ENCODE measurements around the gene ASTL. TPM values are rescaled to one million over a fixed set of nuclear protein-coding genes. Genes with fewer than 3 reads are reported as not detected.

Gene ASTL
- total RNA-seq, 1 experiment from 2014 or later: 0.34 TPM

DNA sequence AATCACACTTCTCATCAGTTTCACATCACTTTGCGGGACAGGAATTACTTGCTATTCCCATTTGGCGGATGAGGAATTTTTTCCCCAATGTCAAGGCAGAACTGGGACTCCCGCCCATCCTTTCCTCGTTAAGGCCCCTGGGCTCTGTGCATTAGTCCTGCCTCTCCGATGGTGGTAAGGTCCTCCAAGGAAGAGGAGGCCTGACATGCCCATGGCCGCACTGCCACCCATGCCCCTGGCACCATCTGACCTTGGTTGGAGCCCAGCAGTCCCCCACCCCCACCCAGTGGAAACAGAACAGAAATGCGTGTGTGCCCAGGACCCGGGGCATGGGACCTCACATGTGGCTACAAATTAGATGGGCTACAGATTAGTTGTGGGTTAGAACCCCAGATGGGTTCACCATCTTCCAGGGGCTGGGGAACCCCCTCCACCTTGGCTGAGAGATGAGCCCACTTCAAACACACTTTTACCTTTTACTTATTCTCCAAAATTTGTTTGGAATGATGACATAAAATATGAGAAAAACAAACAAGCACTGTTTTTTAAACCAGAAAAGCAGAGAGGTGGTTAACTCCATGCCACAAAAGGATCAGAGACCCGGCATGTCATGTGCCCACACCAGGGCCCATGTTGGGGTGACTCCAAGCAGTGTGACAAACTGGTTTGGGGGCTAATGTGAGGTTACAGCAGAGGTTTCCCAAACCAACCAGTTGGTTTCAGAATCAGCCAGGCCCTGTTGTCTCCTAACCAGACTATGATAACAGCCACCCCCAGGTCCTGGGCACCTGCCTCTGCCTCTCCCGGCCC lies 17.9 kb upstream of the ASTL start:
- BruUV-seq (replicated peaks): no TSS peak
- DNase-seq (ENCODE audit: low read depth, low spot score): no peak
- Histone ChIP-seq H2AFZ (ENCODE audit: low read depth, low read length, poor library complexity, severe bottlenecking) (no peak overlapping the region), H3K9ac (ENCODE audit: low read length) (no peak overlapping the region), H3K27ac (ENCODE audit: low read depth, low read length) (no peak overlapping the region), H4K20me1 (ENCODE audit: insufficient read depth) (no peaks in the 10 kb centered on the region), H3K4me1 (ENCODE audit: control insufficient read depth in 1 of 2, insufficient read depth in 2 of 2, low read length in 2 of 2) (no peaks in the 10 kb centered on the region), H3K4me3 (replicated peaks in 1 of 2; ENCODE audit: low read depth in 1 of 2, low read length in 2 of 2) (no peak overlapping the region), H3K4me2 (ENCODE audit: low read length) (no peak overlapping the region), H3K36me3 (ENCODE audit: control insufficient read depth in 1 of 2, insufficient read depth in 2 of 2, low read length in 2 of 2) (no peaks in the 10 kb centered on the region), H3K9me3 (ENCODE audit: control insufficient read depth in 1 of 2, insufficient read depth in 1 of 2, low read depth in 1 of 2, low read length in 2 of 2) (no peaks in the 10 kb centered on the region), H3K9me2 (ENCODE audit: insufficient read depth) (no peaks in the 10 kb centered on the region), H3K79me2 (ENCODE audit: insufficient read depth, low read length) (no peaks in the 10 kb centered on the region), H3K27me3 (ENCODE audit: insufficient read depth, low read length) (no peaks in the 10 kb centered on the region)
- ChIA-PET RAD21 (ENCODE audit: low non-redundant PET in 1 of 2, low total read pairs in 2 of 2, uncharacterized antibody in 2 of 2, unreplicated experiment in 2 of 2) (no interaction called here), POLR2A (no interaction called here), CTCF (no interaction called here)
- TF ChIP-seq JUND (IDR thresholded peaks at IDR 0.05) (no peak), CEBPB (IDR thresholded peaks at IDR 0.05; ENCODE audit: low read depth) (no peak)
- intact Hi-C loops (cut with micrococcal nuclease): no loop called here
- no peak for ATAC-seq

DNA sequence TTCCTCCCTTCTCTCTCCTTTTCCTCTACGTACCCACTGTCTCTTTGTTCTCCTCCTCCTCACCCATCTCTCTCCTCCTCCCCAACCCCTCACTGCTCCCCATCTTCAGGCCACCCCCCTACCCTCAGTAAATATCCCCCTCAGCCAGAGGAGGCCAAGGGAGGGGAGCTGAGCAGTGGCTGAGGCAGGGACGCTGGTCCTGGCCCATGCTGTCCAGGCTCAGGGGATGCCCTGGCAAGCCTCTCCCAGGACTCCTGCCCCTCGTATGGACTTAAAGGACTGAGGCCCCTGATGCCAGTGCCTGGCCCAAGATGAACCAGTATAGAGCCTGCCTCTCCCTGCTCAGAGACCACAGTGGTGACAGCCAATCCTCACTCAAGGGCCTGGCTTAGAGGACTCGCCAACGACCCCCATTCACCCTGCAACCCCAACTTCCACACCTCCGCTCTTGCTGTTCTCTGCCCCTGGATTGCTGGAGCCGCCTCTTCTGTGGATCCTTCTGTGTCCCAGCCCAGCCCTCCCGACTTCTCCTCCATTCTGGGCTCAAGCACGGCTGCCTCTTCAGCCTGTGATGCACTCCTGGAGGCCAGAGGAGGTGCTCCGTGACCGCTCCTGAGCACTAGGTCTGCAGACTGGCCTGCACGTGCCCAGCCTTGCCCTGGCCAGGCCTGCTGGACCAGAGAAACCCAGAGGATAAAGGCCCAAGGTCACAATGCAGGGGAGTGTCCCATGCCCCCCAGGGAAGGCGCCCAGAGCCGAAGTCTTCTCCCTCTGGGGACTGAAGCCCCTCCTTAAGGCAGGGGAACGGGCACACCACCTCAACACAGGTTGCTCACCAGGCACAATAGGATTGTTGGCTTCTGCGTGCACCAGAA lies 16.4 kb upstream of the ASTL start:
- H3K79me2 ChIP-seq (ENCODE audit: insufficient read depth, low read length): no peaks in the 10 kb centered on the region
- no peak overlapping the region for H3K9ac ChIP-seq (ENCODE audit: low read length)
- no peak overlapping the region for H2AFZ ChIP-seq (ENCODE audit: low read depth, low read length, poor library complexity, severe bottlenecking)
- no peaks in the 10 kb centered on the region for H4K20me1 ChIP-seq (ENCODE audit: insufficient read depth)
- H3K27me3 ChIP-seq (ENCODE audit: insufficient read depth, low read length): no peaks in the 10 kb centered on the region
- intact Hi-C loops (cut with micrococcal nuclease): no loop called here
- H3K4me3 ChIP-seq (replicated peaks in 1 of 2; ENCODE audit: low read depth in 1 of 2, low read length in 2 of 2): no peak overlapping the region
- ChIA-PET POLR2A (no interaction called here), CTCF (interaction anchor here (0.6 kb wide), 1 partner anchor 12 kb away, joined by 3 read pairs; no protein-coding TSS in a partner anchor), RAD21 (ENCODE audit: low non-redundant PET in 1 of 2, low total read pairs in 2 of 2, uncharacterized antibody in 2 of 2, unreplicated experiment in 2 of 2) (no interaction called here)
- no peaks in the 10 kb centered on the region for H3K36me3 ChIP-seq (ENCODE audit: control insufficient read depth in 1 of 2, insufficient read depth in 2 of 2, low read length in 2 of 2)
- no peaks in the 10 kb centered on the region for H3K9me3 ChIP-seq (ENCODE audit: control insufficient read depth in 1 of 2, insufficient read depth in 1 of 2, low read depth in 1 of 2, low read length in 2 of 2)
- no peak overlapping the region for H3K4me2 ChIP-seq (ENCODE audit: low read length)
- no peaks in the 10 kb centered on the region for H3K4me1 ChIP-seq (ENCODE audit: control insufficient read depth in 1 of 2, insufficient read depth in 2 of 2, low read length in 2 of 2)
- no peak overlapping the region for H3K27ac ChIP-seq (ENCODE audit: low read depth, low read length)
- no TSS peak for BruUV-seq (replicated peaks)
- no peaks in the 10 kb centered on the region for H3K9me2 ChIP-seq (ENCODE audit: insufficient read depth)
- ATAC-seq: 0 out of 2 replicates have a peak, but pooled peaks have one; percentile 6
- no peak for DNase-seq (ENCODE audit: low read depth, low spot score)
- TF ChIP-seq EZH2phosphoT487 (IDR thresholded peaks at IDR 0.05; ENCODE audit: borderline replicate concordance) (no peak), RAD21 (IDR thresholded peaks at IDR 0.05; ENCODE audit: low read depth) (no peak), ZFX (IDR thresholded peaks at IDR 0.05) (no peak), EZH2 (IDR thresholded peaks at IDR 0.05) (no peak), EGR1 (IDR thresholded peaks at IDR 0.05; ENCODE audit: low read depth) (no peak), ELF1 (IDR thresholded peaks at IDR 0.05; ENCODE audit: borderline replicate concordance, low read depth) (no peak), JUND (IDR thresholded peaks at IDR 0.05) (no peak), CBX3 (IDR thresholded peaks at IDR 0.05; ENCODE audit: low read depth) (no peak), SRF (IDR thresholded peaks at IDR 0.05; ENCODE audit: low read depth) (no peak), POLR2AphosphoS5 (IDR thresholded peaks at IDR 0.05; ENCODE audit: low read depth, low read length) (no peak)
- TF ChIP-seq, protein P1, sequence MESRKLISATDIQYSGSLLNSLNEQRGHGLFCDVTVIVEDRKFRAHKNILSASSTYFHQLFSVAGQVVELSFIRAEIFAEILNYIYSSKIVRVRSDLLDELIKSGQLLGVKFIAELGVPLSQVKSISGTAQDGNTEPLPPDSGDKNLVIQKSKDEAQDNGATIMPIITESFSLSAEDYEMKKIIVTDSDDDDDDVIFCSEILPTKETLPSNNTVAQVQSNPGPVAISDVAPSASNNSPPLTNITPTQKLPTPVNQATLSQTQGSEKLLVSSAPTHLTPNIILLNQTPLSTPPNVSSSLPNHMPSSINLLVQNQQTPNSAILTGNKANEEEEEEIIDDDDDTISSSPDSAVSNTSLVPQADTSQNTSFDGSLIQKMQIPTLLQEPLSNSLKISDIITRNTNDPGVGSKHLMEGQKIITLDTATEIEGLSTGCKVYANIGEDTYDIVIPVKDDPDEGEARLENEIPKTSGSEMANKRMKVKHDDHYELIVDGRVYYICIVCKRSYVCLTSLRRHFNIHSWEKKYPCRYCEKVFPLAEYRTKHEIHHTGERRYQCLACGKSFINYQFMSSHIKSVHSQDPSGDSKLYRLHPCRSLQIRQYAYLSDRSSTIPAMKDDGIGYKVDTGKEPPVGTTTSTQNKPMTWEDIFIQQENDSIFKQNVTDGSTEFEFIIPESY (IDR thresholded peaks at IDR 0.05; ENCODE audit: extremely low read depth, insufficient replicate concordance, low read length): no peak
- TF ChIP-seq, protein P2, sequence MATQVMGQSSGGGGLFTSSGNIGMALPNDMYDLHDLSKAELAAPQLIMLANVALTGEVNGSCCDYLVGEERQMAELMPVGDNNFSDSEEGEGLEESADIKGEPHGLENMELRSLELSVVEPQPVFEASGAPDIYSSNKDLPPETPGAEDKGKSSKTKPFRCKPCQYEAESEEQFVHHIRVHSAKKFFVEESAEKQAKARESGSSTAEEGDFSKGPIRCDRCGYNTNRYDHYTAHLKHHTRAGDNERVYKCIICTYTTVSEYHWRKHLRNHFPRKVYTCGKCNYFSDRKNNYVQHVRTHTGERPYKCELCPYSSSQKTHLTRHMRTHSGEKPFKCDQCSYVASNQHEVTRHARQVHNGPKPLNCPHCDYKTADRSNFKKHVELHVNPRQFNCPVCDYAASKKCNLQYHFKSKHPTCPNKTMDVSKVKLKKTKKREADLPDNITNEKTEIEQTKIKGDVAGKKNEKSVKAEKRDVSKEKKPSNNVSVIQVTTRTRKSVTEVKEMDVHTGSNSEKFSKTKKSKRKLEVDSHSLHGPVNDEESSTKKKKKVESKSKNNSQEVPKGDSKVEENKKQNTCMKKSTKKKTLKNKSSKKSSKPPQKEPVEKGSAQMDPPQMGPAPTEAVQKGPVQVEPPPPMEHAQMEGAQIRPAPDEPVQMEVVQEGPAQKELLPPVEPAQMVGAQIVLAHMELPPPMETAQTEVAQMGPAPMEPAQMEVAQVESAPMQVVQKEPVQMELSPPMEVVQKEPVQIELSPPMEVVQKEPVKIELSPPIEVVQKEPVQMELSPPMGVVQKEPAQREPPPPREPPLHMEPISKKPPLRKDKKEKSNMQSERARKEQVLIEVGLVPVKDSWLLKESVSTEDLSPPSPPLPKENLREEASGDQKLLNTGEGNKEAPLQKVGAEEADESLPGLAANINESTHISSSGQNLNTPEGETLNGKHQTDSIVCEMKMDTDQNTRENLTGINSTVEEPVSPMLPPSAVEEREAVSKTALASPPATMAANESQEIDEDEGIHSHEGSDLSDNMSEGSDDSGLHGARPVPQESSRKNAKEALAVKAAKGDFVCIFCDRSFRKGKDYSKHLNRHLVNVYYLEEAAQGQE (IDR thresholded peaks at IDR 0.05; ENCODE audit: low read depth): no peak
